NCI-H2107 treated with DMSO at 0.1 percent for 48 hours (cell line): Measurements from ENCODE around the gene IL22RA1.

ENCODE experiments used
- DNase-seq: peaks from one replicate; lab custom pipeline; 2025; ENCODE audit not compliant: unreplicated experiment; lab: John Stamatoyannopoulos, UW

IL22RA1 gene

GRCh38 chr1:24142546-24143534 is at the start of gene IL22RA1:
TSS of gene IL22RA1 (minus strand) at chr1:24143140. CDS start at chr1:24143082, 58 bp downstream.
- DNase-seq, result no peak

GRCh38 chr1:24191860-24192259 is 48.9 kb upstream of the IL22RA1 start:
- no peak for DNase-seq

- no peak for DNase-seq
These were observed 48.1 kb upstream of the IL22RA1 start for GRCh38 chr1:24190983-24191461.

GRCh38 chr1:24189528-24189927 is 46.6 kb upstream of the IL22RA1 start:
- DNase-seq, result no peak

GRCh38 chr1:24186993-24187790 is 44.3 kb upstream of the IL22RA1 start, which contains the start of gene IFNLR1:
TSS of gene IFNLR1 (minus strand) at chr1:24187289. CDS start at chr1:24187248, 41 bp downstream.
- DNase-seq, result peak; percentile 63

- DNase-seq, result no peak
These were observed 43.7 kb upstream of the IL22RA1 start for GRCh38 chr1:24186711-24186992.

GRCh38 chr1:24186031-24186710 is 43.2 kb upstream of the IL22RA1 start:
- DNase-seq, result no peak

- no peak for DNase-seq
These were observed 42.1 kb upstream of the IL22RA1 start for GRCh38 chr1:24185076-24185475.

- no peak for DNase-seq
These were observed 39.1 kb upstream of the IL22RA1 start for GRCh38 chr1:24182061-24182460.

GRCh38 chr1:24181619-24182018 is 38.7 kb upstream of the IL22RA1 start:
- DNase-seq, result no peak

- DNase-seq, result no peak
These were observed 37.7 kb upstream of the IL22RA1 start for GRCh38 chr1:24180676-24181075.

- no peak for DNase-seq
These were observed 36.4 kb upstream of the IL22RA1 start for GRCh38 chr1:24179251-24179840.

GRCh38 chr1:24178407-24178806 is 35.5 kb upstream of the IL22RA1 start:
- DNase-seq, result no peak

- no peak for DNase-seq
These were observed 34.2 kb upstream of the IL22RA1 start for GRCh38 chr1:24177161-24177560.

GRCh38 chr1:24175033-24175755 is 32.3 kb upstream of the IL22RA1 start:
- no peak for DNase-seq

GRCh38 chr1:24173638-24174575 is 31.0 kb upstream of the IL22RA1 start:
- DNase-seq, result no peak

- DNase-seq, result no peak
These were observed 29.7 kb upstream of the IL22RA1 start for GRCh38 chr1:24172598-24172997.

- no peak for DNase-seq
These were observed 26.3 kb upstream of the IL22RA1 start for GRCh38 chr1:24169286-24169685.

GRCh38 chr1:24168245-24168644 is 25.3 kb upstream of the IL22RA1 start:
- DNase-seq, result no peak
